Activated naive CD8-positive, alpha-beta T cell (primary cell): ENCODE results near the gene SERPINE3.

Source experiments
- H3K27ac Mint-ChIP-seq: one replicate; pipeline ENCODE4 v1.8.0; 2021; ENCODE audit warnings: mixed read lengths
- H3K27me3 Mint-ChIP-seq: one replicate; pipeline ENCODE4 v1.8.0; 2021; ENCODE audit warnings: mixed read lengths
- H3K36me3 Mint-ChIP-seq: one replicate; pipeline ENCODE4 v1.8.0; 2021; ENCODE audit warnings: mixed read lengths
- H3K4me1 Mint-ChIP-seq: one replicate; pipeline ENCODE4 v1.8.0; 2021; ENCODE audit warnings: low read depth, mixed read lengths
- H3K4me3 Mint-ChIP-seq: one replicate; pipeline ENCODE4 v1.8.0; 2021; ENCODE audit warnings: mild to moderate bottlenecking, mixed read lengths
- H3K9me3 Mint-ChIP-seq: one replicate; pipeline ENCODE4 v1.8.0; 2021; ENCODE audit warnings: low read depth, mixed read lengths

Gene SERPINE3

DNA sequence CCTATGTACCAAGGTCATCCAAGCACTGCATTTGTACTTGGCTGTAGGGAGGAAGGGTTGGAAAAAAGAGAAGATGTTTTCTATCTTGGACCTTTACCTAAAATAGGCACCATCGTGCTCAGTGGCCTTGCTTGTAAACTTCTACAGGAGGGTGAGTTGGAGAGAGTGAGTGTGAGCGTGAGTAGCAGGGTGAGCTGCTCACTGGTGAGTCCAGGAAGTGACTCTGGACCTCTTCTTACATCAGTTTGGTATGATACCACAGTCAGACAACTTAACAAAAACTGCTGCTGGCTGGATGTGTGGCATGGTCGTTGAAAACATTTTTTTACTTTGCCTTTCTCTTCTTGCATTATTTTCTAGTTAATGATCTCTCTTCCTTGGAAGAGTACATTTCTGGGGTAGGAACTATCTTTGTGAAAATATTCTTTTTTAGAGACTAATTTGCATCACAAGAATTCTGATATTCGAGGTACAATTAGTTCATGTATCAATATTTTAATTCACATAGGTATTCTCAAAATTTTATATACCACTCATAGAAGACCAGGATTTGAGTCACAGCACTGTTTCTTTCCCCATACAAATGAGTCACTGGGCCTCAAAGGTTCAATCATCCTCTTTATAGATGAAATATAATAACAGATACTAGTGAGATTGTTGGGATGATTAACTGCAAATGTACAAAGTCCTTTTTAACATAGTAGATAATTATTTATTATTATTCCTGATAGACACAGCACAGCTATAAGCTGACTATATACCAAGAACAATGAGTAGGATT is 651 bp downstream of the SERPINE3 start:
- H3K27me3 Mint-ChIP-seq = no peaks in the 10 kb centered on the region
- H3K4me3 Mint-ChIP-seq = no peak overlapping the region
- H3K4me1 Mint-ChIP-seq = no peaks in the 10 kb centered on the region
- H3K9me3 Mint-ChIP-seq = no peaks in the 10 kb centered on the region
- H3K36me3 Mint-ChIP-seq = peaks cover 2% of the 10 kb centered on the region
- H3K27ac Mint-ChIP-seq = no peak overlapping the region

DNA sequence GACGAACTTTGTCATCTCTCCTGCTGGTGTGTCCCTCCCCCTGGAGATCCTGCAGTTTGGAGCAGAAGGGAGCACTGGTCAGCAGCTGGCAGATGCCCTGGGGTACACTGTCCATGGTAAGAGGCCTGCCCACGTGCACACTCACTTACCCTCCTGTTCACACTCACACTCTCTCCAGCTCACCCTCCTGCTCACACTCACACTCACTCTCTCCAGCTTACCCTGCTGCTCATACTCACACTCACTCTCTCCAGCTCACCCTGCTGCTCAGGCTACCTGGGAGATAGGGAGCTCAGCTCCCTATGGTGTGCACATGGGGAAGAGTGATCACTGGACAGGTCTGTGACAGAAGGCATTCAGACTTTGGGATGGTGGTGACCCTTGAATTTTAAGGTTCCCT is 1.7 kb downstream of the SERPINE3 start:
- Mint-ChIP-seq H3K36me3 (peaks cover 2% of the 10 kb centered on the region), H3K9me3 (no peaks in the 10 kb centered on the region), H3K4me3 (no peak overlapping the region), H3K27ac (no peak overlapping the region), H3K4me1 (no peaks in the 10 kb centered on the region), H3K27me3 (no peaks in the 10 kb centered on the region)

DNA sequence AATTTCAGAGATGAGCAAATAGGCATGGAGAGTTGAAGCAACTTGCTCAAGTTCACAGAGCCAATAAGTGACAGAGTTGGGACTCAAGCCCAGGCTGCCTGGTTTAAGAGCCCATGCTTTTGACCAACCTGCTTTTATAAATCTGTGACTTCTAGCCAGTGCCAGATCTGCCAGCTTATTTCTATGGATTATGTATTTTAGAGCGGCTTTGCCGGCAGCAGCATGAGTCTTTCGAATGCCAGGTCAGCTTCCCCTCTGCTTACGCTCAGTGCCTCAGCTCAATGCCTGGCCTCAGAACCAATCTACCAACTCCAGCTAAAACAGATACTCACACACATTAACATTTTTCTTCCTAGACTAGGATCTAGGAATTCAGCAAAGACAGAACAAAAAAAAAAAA is 2.3 kb downstream of the SERPINE3 start:
- no peaks in the 10 kb centered on the region for H3K27me3 Mint-ChIP-seq
- H3K36me3 Mint-ChIP-seq = peaks cover 2% of the 10 kb centered on the region
- H3K4me3 Mint-ChIP-seq = no peak overlapping the region
- H3K27ac Mint-ChIP-seq = no peak overlapping the region
- no peaks in the 10 kb centered on the region for H3K9me3 Mint-ChIP-seq
- H3K4me1 Mint-ChIP-seq = no peaks in the 10 kb centered on the region

DNA sequence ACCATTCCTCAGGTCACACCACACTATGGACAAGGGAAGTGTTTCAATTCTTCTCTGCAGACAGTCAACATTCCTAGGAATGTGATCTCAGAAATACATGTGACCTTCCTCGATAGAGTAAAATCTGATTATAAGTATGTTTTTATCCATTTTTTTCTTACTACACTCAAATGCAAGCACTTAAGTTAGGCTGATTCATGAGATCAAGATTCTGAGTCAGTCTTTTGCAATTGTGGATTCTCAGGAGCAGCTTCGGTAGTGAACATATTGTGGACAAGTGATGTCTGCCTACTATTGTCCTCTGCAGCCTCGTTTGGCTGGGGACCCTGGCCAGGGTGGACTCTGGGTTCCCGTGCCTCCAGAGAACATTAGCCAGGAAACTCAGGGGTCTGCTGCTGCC is 3.2 kb downstream of the SERPINE3 start:
- Mint-ChIP-seq H3K27ac (no peak overlapping the region), H3K4me3 (no peak overlapping the region), H3K27me3 (no peaks in the 10 kb centered on the region), H3K36me3 (peaks cover 2% of the 10 kb centered on the region), H3K4me1 (no peaks in the 10 kb centered on the region), H3K9me3 (no peaks in the 10 kb centered on the region)

DNA sequence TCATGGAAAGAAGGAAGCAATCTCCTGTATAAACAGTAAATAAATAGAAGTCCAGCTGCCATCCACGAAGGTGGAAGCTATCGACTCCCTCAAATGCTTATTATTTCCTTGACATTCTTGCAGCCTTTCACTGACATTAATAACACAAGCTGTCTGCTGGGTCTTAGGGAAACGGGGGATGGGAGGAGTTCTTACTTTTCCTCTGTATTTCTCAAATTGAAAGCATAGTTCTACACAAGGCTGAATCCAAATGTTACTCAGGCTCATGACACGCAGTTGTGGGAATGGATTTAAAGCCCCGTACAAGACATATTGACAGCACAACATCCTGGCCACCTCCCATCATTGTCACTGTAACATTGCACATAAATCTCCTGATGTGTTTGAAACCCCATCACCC is 4.0 kb downstream of the SERPINE3 start:
- Mint-ChIP-seq H3K4me1 (no peaks in the 10 kb centered on the region), H3K27ac (no peak overlapping the region), H3K4me3 (no peak overlapping the region), H3K9me3 (no peaks in the 10 kb centered on the region), H3K27me3 (no peaks in the 10 kb centered on the region), H3K36me3 (peaks cover 2% of the 10 kb centered on the region)

DNA sequence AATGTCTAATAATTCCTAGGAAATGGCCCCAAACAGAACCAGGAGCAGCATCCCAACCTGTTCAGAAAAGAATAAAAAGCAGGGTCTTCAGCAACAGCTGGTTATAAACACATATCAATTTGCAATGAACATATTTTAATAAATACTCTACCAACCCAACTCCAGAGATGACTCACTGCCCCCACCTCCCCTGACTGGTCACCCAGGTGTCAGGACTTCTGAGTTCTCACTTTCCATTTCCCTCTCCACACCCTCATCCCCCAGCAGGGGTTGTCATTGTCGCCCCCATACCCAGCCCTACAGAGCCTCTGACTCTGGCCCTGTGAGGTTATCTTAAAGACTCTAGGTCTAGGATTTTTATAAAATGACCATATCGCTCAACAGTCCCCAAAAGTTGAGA is 6.9 kb downstream of the SERPINE3 start:
- Mint-ChIP-seq H3K4me1 (no peaks in the 10 kb centered on the region), H3K27ac (no peak overlapping the region), H3K27me3 (no peaks in the 10 kb centered on the region), H3K9me3 (no peaks in the 10 kb centered on the region), H3K4me3 (no peak overlapping the region), H3K36me3 (peaks cover 2% of the 10 kb centered on the region)

DNA sequence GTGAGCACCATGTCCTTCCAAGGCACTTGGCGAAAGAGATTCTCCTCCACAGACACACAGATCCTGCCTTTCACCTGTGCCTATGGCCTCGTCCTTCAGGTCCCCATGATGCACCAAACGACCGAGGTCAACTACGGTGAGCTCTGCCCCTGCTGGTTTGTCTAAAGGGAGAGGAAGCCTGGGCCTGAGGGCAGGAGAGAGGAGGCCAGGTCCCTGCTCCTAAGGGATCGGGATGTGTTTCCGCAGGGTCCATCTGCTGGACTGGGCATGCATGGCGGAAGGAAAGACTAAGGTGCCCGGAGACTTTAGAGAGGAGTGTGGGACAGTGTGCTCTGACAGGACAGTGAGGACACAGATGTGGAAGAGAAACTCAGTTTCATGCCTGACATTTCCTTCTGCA is 7.6 kb downstream of the SERPINE3 start:
- Mint-ChIP-seq H3K4me1 (no peaks in the 10 kb centered on the region), H3K27ac (no peak overlapping the region), H3K27me3 (no peaks in the 10 kb centered on the region)

DNA sequence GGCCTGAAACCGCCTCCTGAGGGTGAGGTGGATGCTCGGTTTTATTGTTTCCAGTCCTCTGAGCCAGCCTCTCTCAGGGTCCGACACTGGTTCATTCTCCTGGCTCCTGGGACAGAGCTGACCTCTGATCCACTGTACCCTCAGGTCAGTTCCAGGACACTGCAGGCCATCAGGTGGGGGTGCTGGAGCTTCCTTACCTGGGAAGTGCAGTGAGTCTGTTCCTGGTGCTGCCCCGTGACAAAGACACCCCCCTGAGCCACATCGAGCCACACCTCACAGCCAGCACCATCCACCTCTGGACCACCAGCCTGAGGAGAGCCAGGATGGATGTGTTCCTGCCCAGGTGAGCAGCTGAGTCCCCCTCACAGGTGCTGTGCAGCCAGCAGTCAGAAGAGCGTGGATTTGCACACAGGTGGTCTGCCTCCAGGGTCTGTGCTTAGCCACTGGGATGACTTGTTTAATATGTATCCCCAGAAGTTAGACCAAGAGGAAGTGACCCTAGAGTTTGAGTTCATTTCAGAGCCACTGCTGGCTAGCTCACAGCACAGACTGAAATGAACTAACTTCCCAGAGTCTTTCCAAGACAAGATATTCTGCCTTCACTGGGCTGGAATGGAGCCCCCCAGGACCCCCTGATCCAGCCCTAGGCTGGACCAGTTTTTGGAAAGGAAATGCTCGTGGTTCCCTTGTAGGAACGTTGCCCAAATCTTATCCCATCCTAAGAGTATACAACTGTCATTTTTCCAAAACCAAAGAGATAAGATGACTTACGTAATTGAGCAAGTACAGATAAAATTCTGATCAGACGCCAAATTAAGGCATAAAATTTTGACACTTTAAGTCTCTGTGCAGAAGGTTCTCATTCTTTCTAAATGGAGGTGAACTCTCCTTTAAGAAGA is 8.8 kb downstream of the SERPINE3 start:
- H3K27me3 Mint-ChIP-seq = no peaks in the 10 kb centered on the region
- peaks cover 12% of the 10 kb centered on the region for H3K36me3 Mint-ChIP-seq
- H3K9me3 Mint-ChIP-seq = peaks cover 5% of the 10 kb centered on the region
- no peak overlapping the region for H3K27ac Mint-ChIP-seq
- H3K4me1 Mint-ChIP-seq = no peaks in the 10 kb centered on the region
- no peak overlapping the region for H3K4me3 Mint-ChIP-seq

More for the DNA sequence above, 7.6 kb downstream of the SERPINE3 start:
- peaks cover 6% of the 10 kb centered on the region for H3K36me3 Mint-ChIP-seq
- H3K4me3 Mint-ChIP-seq = no peak overlapping the region
- H3K9me3 Mint-ChIP-seq = peaks cover 5% of the 10 kb centered on the region

DNA sequence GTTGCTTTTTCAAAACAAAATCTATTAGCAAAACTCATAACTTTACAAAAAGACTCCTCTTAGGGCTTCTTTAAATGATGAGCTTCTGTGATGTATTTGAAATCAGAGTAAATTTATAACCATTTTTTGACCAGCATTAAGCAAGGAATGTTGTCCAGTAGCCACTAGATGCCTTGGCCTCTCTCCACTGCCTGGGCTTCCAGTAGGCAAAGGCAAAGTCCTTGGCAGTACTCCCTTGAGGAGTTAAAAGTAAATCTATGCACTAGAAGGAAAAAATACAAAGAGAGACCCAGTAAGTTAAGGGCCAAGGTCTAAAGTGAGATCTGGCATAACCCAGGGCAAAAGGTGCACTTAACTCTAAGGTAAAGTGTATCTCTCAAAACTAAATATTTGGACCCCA is 9.5 kb downstream of the SERPINE3 start:
- no peak overlapping the region for H3K4me3 Mint-ChIP-seq
- H3K27ac Mint-ChIP-seq = no peak overlapping the region
- H3K9me3 Mint-ChIP-seq = peaks cover 5% of the 10 kb centered on the region
- no peaks in the 10 kb centered on the region for H3K4me1 Mint-ChIP-seq
- peaks cover 12% of the 10 kb centered on the region for H3K36me3 Mint-ChIP-seq
- H3K27me3 Mint-ChIP-seq = no peaks in the 10 kb centered on the region

DNA sequence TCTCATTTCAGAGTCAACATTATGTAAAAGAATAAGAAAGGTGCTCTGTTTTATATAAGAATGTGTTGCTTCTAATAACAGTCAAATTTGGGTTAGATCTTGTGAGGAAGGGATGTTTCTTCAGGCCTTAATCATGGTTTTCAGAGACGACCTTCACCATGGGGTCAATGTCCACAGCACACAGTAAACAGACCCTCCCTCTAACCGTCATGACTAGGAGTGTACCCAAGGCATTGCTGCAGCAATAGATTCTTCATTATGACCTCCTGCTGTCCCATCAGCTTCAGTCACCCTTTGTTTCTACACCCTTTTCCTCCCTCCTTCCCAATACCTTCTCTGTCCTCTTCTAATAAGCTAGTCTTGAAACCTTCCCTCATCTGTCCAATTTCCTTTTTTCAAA is 15.7 kb downstream of the SERPINE3 start:
- Mint-ChIP-seq H3K36me3 (peaks cover 16% of the 10 kb centered on the region), H3K4me3 (no peak overlapping the region), H3K27me3 (no peaks in the 10 kb centered on the region), H3K9me3 (peaks cover 5% of the 10 kb centered on the region), H3K27ac (no peak overlapping the region), H3K4me1 (no peaks in the 10 kb centered on the region)

DNA sequence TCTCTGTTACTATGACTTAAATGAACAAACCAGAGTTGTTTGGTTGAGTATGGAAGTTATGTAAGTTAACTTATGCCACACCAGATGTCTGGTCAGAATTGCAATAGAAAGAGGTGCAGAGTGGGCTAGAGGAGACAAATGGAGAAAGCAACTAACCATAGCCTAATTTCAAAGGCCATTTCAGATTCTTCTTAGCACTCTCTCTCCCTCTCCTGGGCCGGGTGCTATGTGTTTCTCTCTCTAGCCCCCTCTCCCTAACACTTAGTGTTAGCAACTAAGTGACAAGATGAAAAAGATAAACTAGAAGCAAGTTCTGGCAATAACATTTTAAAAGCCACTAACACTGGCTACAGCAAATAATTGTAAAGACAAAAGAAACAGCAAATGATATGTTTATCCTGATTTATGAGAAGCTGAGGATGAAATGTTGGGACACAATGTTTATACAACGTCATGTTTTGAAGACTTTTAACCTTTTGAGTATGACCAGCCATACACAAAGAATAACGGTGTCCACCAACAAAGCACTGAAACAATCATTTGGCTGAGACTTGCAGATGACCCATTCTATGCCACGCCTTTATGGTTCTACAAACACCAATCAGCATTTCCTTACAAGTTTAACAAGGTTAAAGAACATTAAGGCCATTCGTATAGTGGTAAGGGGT is 18.6 kb downstream of the SERPINE3 start:
- no peak overlapping the region for H3K4me3 Mint-ChIP-seq
- H3K4me1 Mint-ChIP-seq = no peaks in the 10 kb centered on the region
- no peak overlapping the region for H3K27ac Mint-ChIP-seq
- H3K27me3 Mint-ChIP-seq = no peaks in the 10 kb centered on the region
- H3K36me3 Mint-ChIP-seq = peaks cover 10% of the 10 kb centered on the region
- H3K9me3 Mint-ChIP-seq = no peaks in the 10 kb centered on the region

DNA sequence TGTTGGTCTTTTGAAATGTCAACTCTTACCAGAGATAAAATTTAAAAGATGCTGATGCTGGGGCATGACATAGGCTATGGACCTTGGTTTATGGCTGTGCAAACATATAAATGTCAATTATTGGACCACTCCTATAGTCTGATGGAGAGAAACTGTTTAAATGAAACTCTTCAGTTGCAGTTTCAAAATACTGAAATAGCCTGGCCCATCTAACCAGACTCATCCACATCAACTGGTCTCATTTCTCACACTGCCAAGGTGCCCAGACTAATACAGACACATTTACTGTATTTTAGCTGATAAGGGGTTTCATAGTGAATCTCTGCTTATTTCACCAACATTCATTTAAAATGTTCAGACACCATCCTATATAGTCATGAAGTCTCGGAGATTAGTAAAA is 19.9 kb downstream of the SERPINE3 start:
- H3K27ac Mint-ChIP-seq = no peak overlapping the region
- peaks cover 10% of the 10 kb centered on the region for H3K36me3 Mint-ChIP-seq
- H3K4me1 Mint-ChIP-seq = peaks cover 7% of the 10 kb centered on the region
- no peaks in the 10 kb centered on the region for H3K27me3 Mint-ChIP-seq
- no peak overlapping the region for H3K4me3 Mint-ChIP-seq
- H3K9me3 Mint-ChIP-seq = no peaks in the 10 kb centered on the region

DNA sequence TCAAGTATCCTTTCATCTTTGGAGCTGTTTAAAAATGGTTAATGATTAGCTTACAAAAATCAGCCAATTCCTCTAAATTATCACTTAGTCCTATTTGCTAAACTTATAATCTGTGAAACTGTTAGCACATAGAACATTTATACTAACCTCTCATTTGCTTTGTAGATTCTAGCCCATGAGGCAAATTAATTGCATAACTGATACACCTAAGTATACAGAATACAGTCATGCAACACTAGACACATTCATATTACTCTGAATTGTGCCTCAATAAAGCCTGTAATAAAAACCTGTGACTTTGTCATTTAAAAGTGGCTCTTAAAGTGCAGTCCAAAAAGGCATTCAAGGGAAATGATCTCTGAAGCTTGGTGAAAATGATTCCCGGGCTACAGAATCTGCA is 21.0 kb downstream of the SERPINE3 start:
- Mint-ChIP-seq H3K27ac (no peak overlapping the region), H3K36me3 (peaks cover 17% of the 10 kb centered on the region), H3K4me1 (peaks cover 7% of the 10 kb centered on the region), H3K4me3 (no peak overlapping the region), H3K27me3 (no peaks in the 10 kb centered on the region), H3K9me3 (no peaks in the 10 kb centered on the region)

DNA sequence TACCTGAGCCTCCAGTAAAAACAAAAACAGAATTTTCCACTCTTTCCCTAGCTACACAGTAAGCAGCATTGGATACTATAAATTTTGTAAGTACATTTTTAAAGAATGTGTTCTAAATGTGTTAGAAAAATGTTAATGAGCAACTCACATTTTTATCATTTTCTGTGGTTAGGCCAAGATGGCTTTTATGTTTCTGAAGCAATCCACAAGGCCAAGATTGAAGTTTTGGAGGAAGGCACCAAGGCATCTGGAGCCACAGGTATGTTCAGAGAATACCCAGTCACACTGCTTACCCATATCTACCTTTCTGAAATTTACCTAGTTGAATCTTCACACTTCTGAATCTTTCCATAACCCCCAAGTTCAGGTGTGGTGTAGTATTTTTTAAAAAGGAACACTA is 21.6 kb downstream of the SERPINE3 start:
- Mint-ChIP-seq H3K27me3 (no peaks in the 10 kb centered on the region), H3K9me3 (no peaks in the 10 kb centered on the region), H3K4me3 (no peak overlapping the region), H3K36me3 (peaks cover 17% of the 10 kb centered on the region), H3K27ac (no peak overlapping the region), H3K4me1 (peaks cover 7% of the 10 kb centered on the region)

DNA sequence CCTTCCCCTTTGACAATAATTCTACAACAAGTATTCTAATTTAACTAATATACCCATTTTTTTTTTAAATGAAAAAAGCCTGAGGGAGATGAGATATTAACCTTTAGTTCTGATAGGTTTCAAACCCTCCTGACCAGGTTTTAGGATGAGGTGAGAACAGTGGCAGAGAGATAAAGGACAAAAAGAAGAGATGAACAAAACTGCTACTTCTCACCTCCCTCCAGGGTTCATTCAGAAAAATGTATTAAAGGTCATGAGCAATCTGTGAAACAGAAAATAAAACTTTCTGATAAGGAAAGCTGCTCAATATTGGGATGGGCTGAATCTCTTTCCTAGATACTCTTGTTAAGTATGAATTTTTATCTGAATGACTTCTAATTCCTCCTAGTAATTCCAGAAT is 24.1 kb downstream of the SERPINE3 start:
- no peaks in the 10 kb centered on the region for H3K27me3 Mint-ChIP-seq
- peaks cover 12% of the 10 kb centered on the region for H3K36me3 Mint-ChIP-seq
- no peak overlapping the region for H3K4me3 Mint-ChIP-seq
- peak overlapping the region; percentile 64 for H3K27ac Mint-ChIP-seq
- no peaks in the 10 kb centered on the region for H3K9me3 Mint-ChIP-seq
- H3K4me1 Mint-ChIP-seq = peaks cover 7% of the 10 kb centered on the region
